Lung (tissue), 12 donors: ENCODE data around the gene RBKS. TPM values are rescaled to one million over a fixed set of nuclear protein-coding genes. Genes with fewer than 3 reads are reported as not detected.

Experiments used
- ATAC-seq: fragments of 200-7000 bp; cut with Tn5 transposase; one replicate; pipeline ENCODE4 v1.9.1; 2020; ENCODE audit warnings: moderate number of reproducible peaks; ENCODE audit not compliant: insufficient read depth, low FRiP score
- DNase-seq, 3 donors: peaks; one replicate each; pipeline ENCODE4 v3.0.0-alpha.2; 2013 to 2017
- H3K27ac ChIP-seq, 2 donors: one replicate each; pipeline ENCODE4 v1.5.1; 2013; ENCODE audit warnings: mild to moderate bottlenecking in 2 of 2, moderate library complexity in 2 of 2, control low read depth in 1 of 2, inconsistent platforms in 1 of 2, low read depth in 1 of 2, low read length in 1 of 2
- H3K27me3 ChIP-seq, 3 donors: one replicate each; pipeline ENCODE4 v1.5.1; 2013; ENCODE audit warnings: low read length in 2 of 3; ENCODE audit not compliant: control insufficient read depth in 3 of 3, insufficient read depth in 3 of 3
- H3K36me3 ChIP-seq, 4 donors: one replicate each; pipeline ENCODE4 v1.5.1; 2013; ENCODE audit warnings: low read length in 4 of 4, mild to moderate bottlenecking in 1 of 4, moderate library complexity in 1 of 4; ENCODE audit not compliant: control insufficient read depth in 4 of 4, insufficient read depth in 4 of 4
- H3K4me1 ChIP-seq, 5 donors: one replicate each; pipeline ENCODE4 v1.5.1; 2013; ENCODE audit warnings: low read length in 5 of 5, mild to moderate bottlenecking in 2 of 5, moderate library complexity in 1 of 5; ENCODE audit not compliant: control insufficient read depth in 5 of 5, insufficient read depth in 5 of 5
- H3K4me3 ChIP-seq: one replicate; pipeline ENCODE4 v1.5.1; 2013; ENCODE audit warnings: mild to moderate bottlenecking, control low read depth, moderate library complexity
- H3K9ac ChIP-seq, 2 donors: one replicate each; pipeline ENCODE4 v1.5.1; 2013; ENCODE audit warnings: low read length in 2 of 2, control low read depth in 1 of 2; ENCODE audit not compliant: insufficient read depth in 1 of 2
- H3K9me3 ChIP-seq, 4 donors: one replicate each; pipeline ENCODE4 v1.5.1; 2013; ENCODE audit warnings: low read length in 3 of 4, mild to moderate bottlenecking in 1 of 4, moderate library complexity in 1 of 4; ENCODE audit not compliant: control insufficient read depth in 4 of 4, insufficient read depth in 3 of 4
- WGBS, 2 donors: extraction: QIAGEN DNeasy Blood & Tissue Kit; methylation state at CpG; one replicate each; pipeline ENCODE4 v1.1.7; 2013; 5-methylcytosine and 5-hydroxymethylcytosine counted together
- polyA plus RNA-seq, 2 donors: library from polyadenylated mRNA; stranded (reverse); fragments of 200-250 nt; gene quantifications; one replicate each; pipeline ENCODE4 v1.2.1, GENCODE V29; 2013
- total RNA-seq, 2 donors: library from RNA; depleted of rRNA in 1 of 2; stranded (reverse); fragments of >200 nt in 1 of 2; gene quantifications; one replicate each; pipeline ENCODE4 v1.2.1, GENCODE V29; 2014 to 2021
- TF ChIP-seq, protein P1 (sequence below): IDR thresholded peaks from 2 replicates; pipeline ENCODE4 v1.5.1; 2012; ENCODE audit warnings: mild to moderate bottlenecking; ENCODE audit errors: control extremely low read depth, extremely low read depth
- donor health status: control.
- donor health status: control.
- donor health status: Bipolar disorder and iron deficiency.
- donor health status: healthy.
- donor health status: DM: yes; HTN: yes; CAD: no.

RBKS gene
- total and polyA plus RNA-seq, 4 donors, result 3.9 to 5.1 (median 4.9) TPM

DNA sequence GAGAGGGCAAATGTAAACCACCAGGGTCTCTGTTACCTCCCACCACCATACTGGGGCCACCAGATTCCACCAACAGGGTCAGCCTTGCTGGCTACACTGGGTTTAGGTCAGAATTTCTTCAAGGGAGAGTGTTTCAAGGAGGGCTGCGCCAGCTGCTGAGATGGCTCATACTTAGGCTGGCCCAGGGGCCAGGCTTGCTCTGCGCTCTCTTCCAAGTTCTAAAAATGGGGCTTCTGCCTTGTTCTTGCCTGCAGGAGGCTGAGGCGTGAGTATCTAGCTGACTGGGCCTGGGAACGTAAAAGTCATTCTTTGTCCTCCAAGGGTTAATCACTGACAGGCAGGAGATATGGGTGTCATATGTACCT, 90.6 kb downstream of the RBKS start:
- ATAC-seq, result no peak
- no peak overlapping the region for H3K9ac ChIP-seq
- no peaks in the 10 kb centered on the region for H3K36me3 ChIP-seq
- peaks cover 0 to 30% (median 5%) of the 10 kb centered on the region in 5 donors for H3K4me1 ChIP-seq
- DNase-seq, result no peak
- peak overlapping the region; percentile 76 to 96 for H3K27ac ChIP-seq
- no peak overlapping the region for H3K4me3 ChIP-seq
- no peaks in the 10 kb centered on the region for H3K9me3 ChIP-seq
- TF ChIP-seq, protein P1, sequence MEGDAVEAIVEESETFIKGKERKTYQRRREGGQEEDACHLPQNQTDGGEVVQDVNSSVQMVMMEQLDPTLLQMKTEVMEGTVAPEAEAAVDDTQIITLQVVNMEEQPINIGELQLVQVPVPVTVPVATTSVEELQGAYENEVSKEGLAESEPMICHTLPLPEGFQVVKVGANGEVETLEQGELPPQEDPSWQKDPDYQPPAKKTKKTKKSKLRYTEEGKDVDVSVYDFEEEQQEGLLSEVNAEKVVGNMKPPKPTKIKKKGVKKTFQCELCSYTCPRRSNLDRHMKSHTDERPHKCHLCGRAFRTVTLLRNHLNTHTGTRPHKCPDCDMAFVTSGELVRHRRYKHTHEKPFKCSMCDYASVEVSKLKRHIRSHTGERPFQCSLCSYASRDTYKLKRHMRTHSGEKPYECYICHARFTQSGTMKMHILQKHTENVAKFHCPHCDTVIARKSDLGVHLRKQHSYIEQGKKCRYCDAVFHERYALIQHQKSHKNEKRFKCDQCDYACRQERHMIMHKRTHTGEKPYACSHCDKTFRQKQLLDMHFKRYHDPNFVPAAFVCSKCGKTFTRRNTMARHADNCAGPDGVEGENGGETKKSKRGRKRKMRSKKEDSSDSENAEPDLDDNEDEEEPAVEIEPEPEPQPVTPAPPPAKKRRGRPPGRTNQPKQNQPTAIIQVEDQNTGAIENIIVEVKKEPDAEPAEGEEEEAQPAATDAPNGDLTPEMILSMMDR, result no peak
- H3K27me3 ChIP-seq, result no peaks in the 10 kb centered on the region
- WGBS, 2 donors, result 92 to 98% methylated on average over 4 of the region's 4 CpGs

DNA sequence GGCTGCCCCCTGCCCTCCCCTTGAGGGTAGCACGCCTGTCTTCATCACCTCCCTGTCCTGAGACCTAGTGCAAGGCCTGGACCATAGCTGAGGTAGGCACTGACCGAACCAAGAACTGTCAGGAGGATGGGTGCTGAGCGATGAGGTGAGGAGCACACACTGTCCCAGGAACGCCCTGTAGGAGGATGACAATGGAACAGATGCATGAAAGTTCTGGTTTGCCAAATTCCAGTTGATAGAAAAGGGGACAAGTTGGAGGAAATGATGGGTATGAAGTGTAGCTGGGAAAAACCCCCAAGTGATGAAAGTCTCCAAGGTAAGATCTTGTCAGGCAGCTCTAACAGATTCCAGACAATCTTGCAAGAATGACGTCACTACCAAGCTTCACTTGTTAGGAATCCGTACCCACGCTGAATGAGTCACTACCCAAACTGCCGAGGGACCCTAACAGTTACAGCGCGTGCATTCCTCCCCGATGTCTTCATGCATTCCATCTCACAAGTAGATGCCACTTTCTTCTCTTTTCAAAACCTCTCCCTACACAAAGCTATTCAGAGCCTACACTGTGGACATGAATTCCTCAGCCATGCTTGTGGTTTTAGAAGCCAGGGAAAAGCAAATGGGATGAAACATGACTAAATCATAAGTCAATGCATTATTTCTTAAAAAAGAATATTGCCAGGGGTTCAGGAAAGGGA, 91.1 kb downstream of the RBKS start:
- ATAC-seq (peak; percentile 71), DNase-seq (peak; percentile 44 to 56 (median 49))
- H3K4me1 ChIP-seq, result peaks cover 0 to 29% (median 5%) of the 10 kb centered on the region in 5 donors
- H3K27ac ChIP-seq, result peak overlapping the region; percentile 76 to 96
- no peaks in the 10 kb centered on the region for H3K27me3 ChIP-seq
- H3K36me3 ChIP-seq, result no peaks in the 10 kb centered on the region
- H3K9me3 ChIP-seq, result no peaks in the 10 kb centered on the region
- TF ChIP-seq, protein P1, result no peak
- 67 to 84% methylated on average over 11 of the region's 11 CpGs for WGBS, 2 donors
- H3K4me3 ChIP-seq, result no peak overlapping the region
- no peak overlapping the region for H3K9ac ChIP-seq

DNA sequence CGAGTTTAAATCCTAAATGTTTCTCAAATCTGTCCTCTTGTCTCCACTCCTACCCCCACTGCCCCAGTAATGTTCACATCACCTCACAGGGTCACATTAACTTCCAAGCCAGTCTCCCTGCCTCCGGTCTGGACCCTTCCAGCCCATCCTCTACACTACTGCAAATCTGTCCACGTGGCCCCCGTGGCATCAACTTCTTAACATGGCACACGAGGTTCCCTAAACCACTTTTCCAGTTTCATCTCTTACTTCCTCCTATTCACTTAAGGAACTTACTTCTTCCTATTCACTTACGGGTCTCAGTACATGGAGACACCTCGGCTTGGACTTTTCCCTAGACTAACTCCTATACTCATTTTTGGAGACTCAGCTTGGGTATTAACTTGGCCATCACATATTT, 91.7 kb downstream of the RBKS start:
- Histone ChIP-seq H3K27ac (peak overlapping the region; percentile 23 to 86), H3K36me3 (no peaks in the 10 kb centered on the region), H3K4me3 (no peak overlapping the region), H3K27me3 (no peaks in the 10 kb centered on the region), H3K9me3 (no peaks in the 10 kb centered on the region), H3K9ac (no peak overlapping the region), H3K4me1 (peaks cover 0 to 29% (median 5%) of the 10 kb centered on the region in 5 donors)
- TF ChIP-seq, protein P1, result no peak
- DNase-seq (no peak), ATAC-seq (peak; percentile 4)
- 60 to 75% methylated on average over 7 of the region's 7 CpGs for WGBS, 2 donors
